B cell (primary cell): ENCODE results near the gene ITGAV.

ENCODE experiments used
- EZH2 ChIP-seq: IDR thresholded peaks from 2 replicates; pipeline ENCODE4 v1.6.1; 2012; ENCODE audit warnings: borderline replicate concordance, low read depth, mild to moderate bottlenecking, moderate library complexity, low read length; ENCODE audit not compliant: insufficient read depth, poor library complexity, severe bottlenecking
- TF ChIP-seq, protein P1 (sequence below): fragments of 200-600 bp; IDR thresholded peaks from one replicate; pipeline ENCODE4 v1.8.0; 2022; ENCODE audit warnings: antibody characterized with exemption, mild to moderate bottlenecking

DNA sequence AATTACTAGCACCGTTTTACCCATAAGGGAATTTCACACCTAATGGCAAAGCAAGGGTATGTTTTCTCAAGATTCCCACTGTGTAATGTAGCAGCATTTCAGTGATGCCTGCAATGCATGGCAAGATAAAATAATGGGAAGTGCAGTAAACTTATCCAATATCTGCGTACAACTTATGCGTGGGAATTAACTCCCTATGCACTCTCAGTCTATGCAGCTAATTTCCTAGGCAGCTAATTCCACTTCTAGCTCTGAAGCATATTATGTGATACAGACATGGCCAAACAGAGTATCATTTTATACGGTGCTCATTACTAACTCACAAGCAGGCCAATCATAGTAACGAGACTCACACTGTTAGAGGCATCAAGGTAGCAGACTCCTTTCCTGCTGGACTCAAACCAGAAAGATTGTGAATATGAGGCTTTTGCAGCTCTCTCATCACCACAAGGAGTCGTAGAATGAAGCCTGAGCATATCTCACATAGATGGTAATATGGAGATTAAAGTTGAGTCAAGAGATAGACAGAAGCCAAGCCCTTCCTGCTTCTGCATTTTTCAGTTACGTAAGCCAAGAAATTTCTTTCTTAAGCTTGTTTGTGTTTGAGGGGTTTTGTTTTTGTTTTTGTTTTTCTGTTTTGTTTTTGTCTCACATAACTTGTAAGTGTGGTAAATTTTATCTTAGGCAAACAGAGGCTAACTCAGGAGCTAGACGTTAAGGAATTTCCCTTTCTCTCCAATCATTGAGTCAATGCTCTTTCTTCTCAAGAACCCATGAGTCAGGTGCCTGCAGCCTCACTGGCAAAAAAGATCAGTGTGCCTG, 34.8 kb upstream of the ITGAV start:
- TF ChIP-seq EZH2, result no peak
- TF ChIP-seq, protein P1, sequence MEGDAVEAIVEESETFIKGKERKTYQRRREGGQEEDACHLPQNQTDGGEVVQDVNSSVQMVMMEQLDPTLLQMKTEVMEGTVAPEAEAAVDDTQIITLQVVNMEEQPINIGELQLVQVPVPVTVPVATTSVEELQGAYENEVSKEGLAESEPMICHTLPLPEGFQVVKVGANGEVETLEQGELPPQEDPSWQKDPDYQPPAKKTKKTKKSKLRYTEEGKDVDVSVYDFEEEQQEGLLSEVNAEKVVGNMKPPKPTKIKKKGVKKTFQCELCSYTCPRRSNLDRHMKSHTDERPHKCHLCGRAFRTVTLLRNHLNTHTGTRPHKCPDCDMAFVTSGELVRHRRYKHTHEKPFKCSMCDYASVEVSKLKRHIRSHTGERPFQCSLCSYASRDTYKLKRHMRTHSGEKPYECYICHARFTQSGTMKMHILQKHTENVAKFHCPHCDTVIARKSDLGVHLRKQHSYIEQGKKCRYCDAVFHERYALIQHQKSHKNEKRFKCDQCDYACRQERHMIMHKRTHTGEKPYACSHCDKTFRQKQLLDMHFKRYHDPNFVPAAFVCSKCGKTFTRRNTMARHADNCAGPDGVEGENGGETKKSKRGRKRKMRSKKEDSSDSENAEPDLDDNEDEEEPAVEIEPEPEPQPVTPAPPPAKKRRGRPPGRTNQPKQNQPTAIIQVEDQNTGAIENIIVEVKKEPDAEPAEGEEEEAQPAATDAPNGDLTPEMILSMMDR, result no peak
